Activated T-helper 1 cell treated with Interleukin-2 at 50 U/mL for 16 hours (primary cell): ENCODE results near the gene UBFD1.
"Not testable (repeated sequence)": the region's sequence is repeated elsewhere in the genome, so short reads cannot be mapped to it uniquely, and the experiment has no call there.

Experiments used
- DNase-seq: peaks from one replicate; pipeline ENCODE4 v3.0.0-alpha.2; 2020; ENCODE audit warnings: low read depth

UBFD1 gene

GRCh38 chr16:23527961-23528643 is 29.4 kb upstream of the UBFD1 start:
- DNase-seq: no peak

- no peak for DNase-seq
Measured at GRCh38 chr16:23528644-23529310, 28.8 kb upstream of the UBFD1 start.

- DNase-seq: no peak
Measured at GRCh38 chr16:23530062-23530461, 27.5 kb upstream of the UBFD1 start.

GRCh38 chr16:23532448-23532847 is 25.1 kb upstream of the UBFD1 start:
- no peak for DNase-seq

GRCh38 chr16:23534868-23535860 is 22.4 kb upstream of the UBFD1 start:
- DNase-seq: no peak

- DNase-seq: no peak
Measured at GRCh38 chr16:23535901-23536300, 21.6 kb upstream of the UBFD1 start.

GRCh38 chr16:23537390-23537789 is 20.1 kb upstream of the UBFD1 start:
- DNase-seq: no peak

GRCh38 chr16:23538919-23539278 is 18.6 kb upstream of the UBFD1 start:
- no peak for DNase-seq

- DNase-seq: no peak
Measured at GRCh38 chr16:23539984-23540816, 17.3 kb upstream of the UBFD1 start.

GRCh38 chr16:23540817-23541178 is 16.7 kb upstream of the UBFD1 start:
- DNase-seq: not testable (repeated sequence)

- no peak for DNase-seq
Measured at GRCh38 chr16:23544436-23544835, 13.1 kb upstream of the UBFD1 start.

GRCh38 chr16:23549938-23550337 is 7.6 kb upstream of the UBFD1 start:
- DNase-seq: no peak

- no peak for DNase-seq
Measured at GRCh38 chr16:23552161-23552560, 5.4 kb upstream of the UBFD1 start.

- no peak for DNase-seq
Measured at GRCh38 chr16:23554536-23554935, 3.0 kb upstream of the UBFD1 start.

- DNase-seq: no peak
Measured at GRCh38 chr16:23557779-23558702, 514 bp downstream of the UBFD1 start.

- DNase-seq: no peak
Measured at GRCh38 chr16:23561586-23561985, 4.1 kb downstream of the UBFD1 start.

- DNase-seq: no peak
Measured at GRCh38 chr16:23562505-23562904, 5.0 kb downstream of the UBFD1 start.

GRCh38 chr16:23563186-23563585 is 5.7 kb downstream of the UBFD1 start:
- no peak for DNase-seq

- DNase-seq: no peak
Measured at GRCh38 chr16:23564575-23565363, 7.2 kb downstream of the UBFD1 start.

GRCh38 chr16:23566724-23567123 is 9.2 kb downstream of the UBFD1 start:
- no peak for DNase-seq
